NCI-H2227 treated with DMSO at 0.1 percent for 48 hours (cell line): Measurements from ENCODE around the gene SPOP.

Experiments used
- DNase-seq: peaks from one replicate; lab custom pipeline; 2025; lab: John Stamatoyannopoulos, UW

The SPOP gene

GRCh38 chr17:49613182-49613800 lies 64.6 kb downstream of the SPOP start:
- no peak for DNase-seq

DNA sequence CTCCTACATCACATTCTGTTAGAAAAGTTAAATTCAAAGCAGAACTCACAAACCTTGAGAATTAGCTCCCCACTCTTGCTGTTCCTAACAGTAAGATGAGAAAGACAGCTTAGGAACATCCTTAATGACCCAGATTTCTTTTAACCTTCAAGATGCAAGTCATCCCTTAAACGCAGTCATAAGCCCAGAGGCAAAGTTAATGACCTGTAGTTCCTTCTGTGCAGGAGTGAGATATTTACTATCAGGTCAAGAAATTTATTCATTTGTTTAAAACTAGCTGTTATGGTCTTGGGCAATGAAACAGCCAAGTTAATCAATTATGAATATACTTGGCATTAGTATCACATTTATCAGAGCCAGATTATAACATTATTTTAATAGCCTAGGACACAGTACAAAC lies 65.2 kb downstream of the SPOP start:
- DNase-seq, result no peak

GRCh38 chr17:49610883-49611584 lies 66.9 kb downstream of the SPOP start:
- DNase-seq, result no peak

DNA sequence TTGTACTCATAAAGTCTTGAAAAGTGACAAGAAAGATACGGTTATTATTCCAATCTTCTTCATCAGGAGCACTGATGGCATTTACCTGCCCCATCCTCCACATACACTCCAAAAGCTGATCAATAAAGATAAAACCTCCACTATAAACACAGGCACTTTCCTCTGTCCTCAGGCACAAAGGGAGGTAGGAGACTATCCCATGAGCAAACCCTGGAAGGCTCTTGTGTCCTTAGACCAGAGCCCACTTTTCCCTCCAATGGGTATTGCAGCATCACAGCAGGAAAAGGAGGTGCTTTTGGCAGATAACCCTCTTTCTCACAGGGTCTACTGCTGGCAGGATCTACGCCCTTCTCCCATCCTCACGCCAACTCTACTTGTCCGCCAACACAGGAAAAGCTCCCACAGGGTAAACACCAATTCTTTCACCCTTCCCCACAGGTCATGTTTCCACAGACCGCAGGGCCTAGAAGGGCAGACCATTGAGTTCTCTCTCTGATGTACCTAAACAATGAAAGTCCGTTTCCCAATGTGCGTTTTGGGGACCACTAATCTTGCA lies 73.5 kb downstream of the SPOP start:
- DNase-seq, result no peak

DNA sequence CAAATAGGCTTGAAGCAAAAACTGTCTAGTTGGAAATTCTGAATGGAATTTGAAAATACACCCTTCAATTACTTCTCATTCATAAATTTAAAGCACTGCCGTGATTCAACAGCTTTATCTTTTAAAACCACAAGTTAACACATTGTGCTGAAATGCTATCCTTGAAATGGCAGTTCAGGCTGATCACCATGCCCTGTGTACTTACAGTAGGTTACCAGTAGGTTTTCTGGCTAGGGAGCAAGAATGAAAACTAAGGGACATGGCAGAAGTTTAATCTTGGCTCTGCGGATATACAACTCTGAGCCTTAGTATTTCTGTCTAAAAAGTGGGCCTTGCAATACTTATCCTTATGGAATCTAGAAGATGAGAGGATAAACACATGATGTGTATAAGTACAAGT lies 74.2 kb downstream of the SPOP start:
- no peak for DNase-seq

DNA sequence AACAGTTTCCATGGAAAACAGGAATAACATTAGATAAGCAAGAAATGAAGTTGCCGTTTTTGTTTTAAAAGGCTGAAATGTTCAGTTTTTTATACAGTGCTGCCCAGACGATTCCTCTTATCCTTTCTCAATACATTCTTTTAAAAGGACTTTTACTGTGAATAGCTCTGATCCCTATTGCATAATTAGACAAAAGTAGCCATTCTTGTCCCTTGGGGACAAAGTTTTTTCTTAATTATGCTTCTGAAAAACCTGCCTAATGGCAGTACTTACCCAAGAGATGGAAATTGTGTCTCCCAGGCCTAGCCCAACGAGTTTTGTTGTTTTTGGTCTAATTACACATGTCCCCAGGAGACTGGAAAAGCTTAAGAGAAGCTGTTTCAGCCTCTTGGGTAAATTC lies 74.7 kb downstream of the SPOP start:
- DNase-seq, result no peak

GRCh38 chr17:49602783-49603182 lies 75.1 kb downstream of the SPOP start:
- DNase-seq, result no peak

DNA sequence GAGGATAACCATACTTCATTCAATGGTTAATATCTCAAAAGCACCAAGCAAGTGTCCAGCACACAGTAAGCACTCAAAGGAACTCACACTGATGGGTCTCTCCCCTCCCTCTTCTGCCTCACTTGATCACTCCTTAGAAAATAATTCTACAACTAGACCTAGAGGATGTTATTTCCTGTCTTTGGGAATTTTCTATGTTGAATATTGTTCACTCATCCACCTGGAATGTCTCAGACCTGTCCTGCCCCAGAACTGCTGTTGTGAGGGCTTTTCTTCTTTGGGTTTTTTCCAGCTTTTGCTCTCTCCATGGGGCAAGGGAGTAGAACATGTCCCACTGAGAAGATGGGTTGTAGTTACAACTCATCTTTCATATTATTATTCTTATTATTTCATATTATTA lies 76.9 kb downstream of the SPOP start:
- no peak for DNase-seq

DNA sequence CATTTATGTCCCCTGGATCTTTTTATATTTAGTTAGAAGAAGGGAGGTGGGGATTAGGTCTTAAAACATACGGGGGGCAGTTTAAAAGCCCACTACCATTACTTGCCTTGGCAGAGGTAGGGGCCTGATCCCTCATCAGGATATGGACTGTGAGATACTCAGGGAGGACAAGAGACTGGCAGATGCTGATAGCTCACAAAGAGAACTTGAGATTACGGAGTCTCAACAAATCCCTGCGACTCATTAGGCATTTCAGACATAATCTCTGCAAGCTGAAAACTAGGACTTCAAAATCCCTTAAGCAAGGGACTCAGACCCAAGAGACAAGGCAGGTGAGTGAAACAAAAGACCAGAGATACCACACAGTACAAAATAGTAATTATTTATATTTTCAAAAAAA lies 79.0 kb downstream of the SPOP start:
- DNase-seq, result no peak

GRCh38 chr17:49597928-49598655 lies 79.8 kb downstream of the SPOP start:
- DNase-seq, result no peak

DNA sequence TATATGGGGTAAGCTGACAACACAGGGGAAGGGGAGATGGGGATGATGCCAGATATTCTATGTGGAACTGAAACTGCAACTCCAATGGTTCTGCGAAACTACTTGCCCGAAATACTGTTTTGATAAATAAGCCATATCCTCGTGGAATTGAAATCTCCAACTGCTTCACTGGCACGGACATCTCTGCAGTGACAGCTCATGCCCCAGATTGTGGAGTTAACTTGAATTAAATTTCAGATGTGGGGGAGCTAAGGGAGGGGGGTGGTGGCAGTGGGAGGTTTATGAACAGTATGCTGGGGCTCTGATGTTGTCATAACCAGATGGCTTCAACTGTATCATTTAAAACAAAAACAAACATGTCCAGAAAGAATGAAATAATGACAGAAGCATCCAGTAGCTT lies 80.5 kb downstream of the SPOP start:
- no peak for DNase-seq

GRCh38 chr17:49596613-49597244 lies 81.2 kb downstream of the SPOP start:
- DNase-seq, result no peak

DNA sequence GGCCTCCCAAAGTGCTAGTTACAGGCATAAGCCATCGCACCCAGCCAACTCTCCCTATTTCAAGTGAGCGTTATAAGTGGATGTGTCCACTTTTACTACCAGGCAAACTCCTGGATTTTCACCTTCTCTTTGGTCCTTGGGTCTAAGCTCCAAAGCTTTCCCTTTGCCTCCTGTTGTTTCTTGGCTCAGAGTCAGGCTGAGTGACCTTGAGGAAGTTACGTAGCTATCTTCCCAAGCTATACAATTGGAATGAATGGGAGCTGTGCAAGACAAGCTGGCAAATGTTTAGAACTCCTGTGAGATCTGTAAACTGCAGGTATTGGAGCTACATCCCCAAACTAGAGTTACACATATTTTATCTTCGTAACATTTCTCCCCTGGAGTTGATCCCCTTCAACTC lies 81.9 kb downstream of the SPOP start:
- DNase-seq, result no peak

DNA sequence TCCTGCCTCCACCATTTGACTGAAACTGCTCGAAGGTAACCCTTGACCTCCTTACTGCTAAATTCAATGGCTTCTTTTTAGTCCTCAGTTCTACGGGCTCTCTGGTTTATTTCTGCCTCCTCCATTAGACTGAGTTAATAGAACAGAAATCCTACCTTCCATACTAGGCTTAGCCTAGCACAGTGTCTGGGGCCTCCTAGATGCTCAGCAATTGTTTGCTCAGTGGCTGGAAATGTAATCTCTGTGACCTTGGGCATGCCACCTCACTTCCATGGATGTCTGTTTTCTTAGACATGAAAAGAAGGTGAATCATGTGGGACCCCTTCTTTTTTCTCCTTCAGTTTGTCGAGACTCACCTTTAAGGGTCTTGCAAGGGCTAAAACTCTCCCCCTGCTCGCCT lies 82.6 kb downstream of the SPOP start:
- DNase-seq, result no peak

GRCh38 chr17:49592263-49592662 lies 85.6 kb downstream of the SPOP start:
- DNase-seq, result no peak

DNA sequence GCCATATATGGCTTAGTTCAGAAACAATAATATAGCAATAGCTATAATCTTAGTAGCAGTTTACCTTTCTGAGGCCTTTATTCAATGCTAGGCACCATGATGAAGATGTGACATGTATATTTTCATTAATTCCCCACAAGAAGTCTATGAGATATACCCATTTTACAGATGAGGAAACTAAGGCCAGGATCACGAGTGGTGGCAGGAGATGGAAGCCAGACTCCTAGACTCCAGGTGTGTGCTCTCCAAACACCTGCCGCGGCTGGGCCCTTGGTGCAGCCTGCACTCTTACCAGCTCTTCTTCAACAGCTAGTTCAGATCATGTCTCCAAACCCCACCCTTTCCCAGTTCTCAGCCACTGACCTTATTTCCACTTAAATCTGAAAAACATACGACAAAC lies 87.0 kb downstream of the SPOP start:
- no peak for DNase-seq

DNA sequence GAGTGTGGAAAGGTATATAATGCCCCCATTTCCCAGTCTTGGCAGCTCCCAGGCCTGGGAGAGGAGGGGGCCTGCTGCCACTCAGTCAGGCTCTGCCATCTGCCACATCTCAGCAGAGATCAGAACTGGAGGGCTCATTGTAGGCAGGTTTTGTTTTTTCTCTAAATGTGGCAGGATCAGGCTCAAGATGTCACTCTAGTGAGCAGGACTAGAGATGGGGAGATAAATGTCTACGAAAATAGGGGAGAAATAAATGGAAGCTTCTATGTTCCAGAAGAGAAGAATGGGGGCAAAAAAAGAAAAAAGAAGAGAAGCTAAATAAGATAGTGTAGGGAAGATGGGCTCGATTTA lies 88.3 kb downstream of the SPOP start:
- no peak for DNase-seq

- no peak for DNase-seq
These were observed 88.9 kb downstream of the SPOP start for GRCh38 chr17:49588726-49589576.

DNA sequence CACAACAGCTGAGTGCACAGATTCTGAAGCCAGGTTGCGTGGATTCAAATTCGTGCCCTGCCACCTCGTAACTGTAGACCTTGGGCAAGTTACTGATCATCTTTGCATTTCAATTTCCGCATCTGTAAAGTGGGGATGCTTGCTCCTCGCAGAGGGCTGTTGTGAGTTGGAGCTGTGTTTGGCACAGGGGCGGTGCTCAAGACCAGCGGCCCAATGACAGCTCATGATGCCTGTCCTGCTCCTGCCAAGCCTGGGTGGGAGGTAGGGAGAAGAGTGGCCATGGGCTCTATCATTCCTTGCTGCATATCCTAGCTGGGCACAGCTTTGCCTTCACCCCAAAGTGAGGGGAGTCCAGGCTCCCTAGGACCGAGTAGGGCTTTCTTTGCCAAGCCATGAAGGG lies 89.6 kb downstream of the SPOP start:
- no peak for DNase-seq

DNA sequence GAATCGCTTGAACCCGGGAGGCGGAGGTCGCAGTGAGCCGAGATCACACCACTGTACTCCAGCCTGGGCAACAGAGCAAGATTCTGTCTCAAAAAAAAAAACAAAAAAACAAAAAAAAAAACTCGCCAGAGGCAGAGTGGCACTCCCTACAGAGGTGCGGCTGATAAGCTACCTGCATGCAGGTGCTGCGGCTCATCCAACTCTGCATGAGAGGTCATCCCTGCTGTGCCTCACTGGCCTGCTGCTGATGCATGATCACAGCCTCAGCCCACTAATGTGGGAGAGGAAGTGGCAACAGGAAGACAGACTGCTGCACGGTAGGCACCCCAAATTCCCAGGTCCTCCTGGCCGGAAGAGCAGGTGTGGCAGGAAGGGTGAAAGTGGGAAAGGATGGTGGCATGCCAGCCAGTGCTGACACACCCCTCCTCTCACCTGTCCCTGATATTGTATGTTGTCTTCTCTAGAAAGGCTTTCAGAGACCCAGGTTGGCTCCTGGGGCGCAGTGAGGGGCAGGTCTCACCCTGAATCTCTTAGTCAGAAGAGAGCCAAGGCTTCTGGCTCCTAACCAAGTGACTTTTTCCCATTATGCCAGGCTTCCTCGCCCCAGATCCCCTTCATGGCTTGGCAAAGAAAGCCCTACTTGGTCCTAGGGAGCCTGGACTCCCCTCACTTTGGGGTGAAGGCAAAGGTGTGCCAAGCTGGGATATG lies 90.4 kb downstream of the SPOP start:
- DNase-seq, result no peak

DNA sequence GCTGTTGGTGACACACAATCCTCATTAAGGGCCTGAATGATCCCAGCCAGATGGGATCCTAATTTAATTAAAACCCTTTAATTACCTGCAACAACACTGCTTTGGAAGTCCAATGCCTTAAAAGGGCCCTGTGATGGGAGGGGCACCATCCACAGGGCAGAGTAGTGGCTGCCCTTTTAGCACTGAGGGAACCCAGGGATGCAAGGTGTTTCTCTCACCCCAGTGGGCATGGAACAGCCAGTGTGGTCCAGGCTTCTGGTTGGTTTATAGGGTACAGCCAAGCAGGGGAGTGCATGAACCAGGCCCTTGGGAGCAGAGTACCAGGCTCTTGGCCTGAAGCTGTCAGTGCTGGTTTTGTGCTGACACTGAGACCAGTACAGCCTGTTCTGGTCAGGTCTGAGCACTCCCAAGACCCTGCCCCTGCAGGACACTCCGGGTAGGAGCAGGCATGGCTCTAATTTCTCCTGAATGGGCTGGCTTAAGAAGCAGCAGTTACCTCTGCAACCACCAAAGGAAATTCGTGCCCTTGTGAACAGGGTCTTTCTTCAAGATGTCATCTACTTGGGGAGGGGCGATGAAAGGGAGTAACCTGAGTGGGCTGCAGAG lies 92.4 kb downstream of the SPOP start:
- no peak for DNase-seq
